Measurements from ENCODE around the gene ASTN2.

DNA sequence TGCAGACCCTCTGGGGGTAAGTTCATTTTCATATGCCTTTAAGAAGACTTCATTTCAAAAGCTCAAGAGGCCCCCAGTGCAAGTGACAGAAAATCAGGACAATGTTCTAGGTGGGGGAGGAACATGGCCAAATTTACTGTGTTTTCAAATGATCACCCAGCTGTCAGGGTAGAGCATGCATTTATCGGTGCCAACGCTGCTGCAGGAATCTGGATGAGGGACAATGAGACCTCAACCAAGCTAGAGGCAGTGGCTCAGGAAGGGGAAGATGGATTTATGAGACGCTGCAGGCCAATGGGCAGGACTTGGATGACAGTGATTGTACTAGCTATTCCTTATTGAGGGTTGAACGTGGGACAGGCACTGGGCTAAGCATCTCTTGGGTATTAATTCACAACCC lies 278.4 kb downstream of the ASTN2 start:
- no peak for TF ChIP-seq POLR2A (IDR thresholded peaks at IDR 0.05)
- TF ChIP-seq, protein P1, sequence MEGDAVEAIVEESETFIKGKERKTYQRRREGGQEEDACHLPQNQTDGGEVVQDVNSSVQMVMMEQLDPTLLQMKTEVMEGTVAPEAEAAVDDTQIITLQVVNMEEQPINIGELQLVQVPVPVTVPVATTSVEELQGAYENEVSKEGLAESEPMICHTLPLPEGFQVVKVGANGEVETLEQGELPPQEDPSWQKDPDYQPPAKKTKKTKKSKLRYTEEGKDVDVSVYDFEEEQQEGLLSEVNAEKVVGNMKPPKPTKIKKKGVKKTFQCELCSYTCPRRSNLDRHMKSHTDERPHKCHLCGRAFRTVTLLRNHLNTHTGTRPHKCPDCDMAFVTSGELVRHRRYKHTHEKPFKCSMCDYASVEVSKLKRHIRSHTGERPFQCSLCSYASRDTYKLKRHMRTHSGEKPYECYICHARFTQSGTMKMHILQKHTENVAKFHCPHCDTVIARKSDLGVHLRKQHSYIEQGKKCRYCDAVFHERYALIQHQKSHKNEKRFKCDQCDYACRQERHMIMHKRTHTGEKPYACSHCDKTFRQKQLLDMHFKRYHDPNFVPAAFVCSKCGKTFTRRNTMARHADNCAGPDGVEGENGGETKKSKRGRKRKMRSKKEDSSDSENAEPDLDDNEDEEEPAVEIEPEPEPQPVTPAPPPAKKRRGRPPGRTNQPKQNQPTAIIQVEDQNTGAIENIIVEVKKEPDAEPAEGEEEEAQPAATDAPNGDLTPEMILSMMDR (IDR thresholded peaks at IDR 0.05) = no peak

Measured in prostate gland (tissue), 2 donors.